ENCODE measurements around the gene HS1BP3. TPM values are rescaled to one million over a fixed set of nuclear protein-coding genes. Genes with fewer than 3 reads are reported as not detected.
A peak's percentile ranks its signal among the peaks of the same experiment; 100 is the strongest.

Gene HS1BP3
- total and polyA plus RNA-seq, 2 of the 13 experiments (the other 11 are each of a cell fraction or from before 2014, with no cell fraction given) = 15.2 to 22.0 TPM

DNA sequence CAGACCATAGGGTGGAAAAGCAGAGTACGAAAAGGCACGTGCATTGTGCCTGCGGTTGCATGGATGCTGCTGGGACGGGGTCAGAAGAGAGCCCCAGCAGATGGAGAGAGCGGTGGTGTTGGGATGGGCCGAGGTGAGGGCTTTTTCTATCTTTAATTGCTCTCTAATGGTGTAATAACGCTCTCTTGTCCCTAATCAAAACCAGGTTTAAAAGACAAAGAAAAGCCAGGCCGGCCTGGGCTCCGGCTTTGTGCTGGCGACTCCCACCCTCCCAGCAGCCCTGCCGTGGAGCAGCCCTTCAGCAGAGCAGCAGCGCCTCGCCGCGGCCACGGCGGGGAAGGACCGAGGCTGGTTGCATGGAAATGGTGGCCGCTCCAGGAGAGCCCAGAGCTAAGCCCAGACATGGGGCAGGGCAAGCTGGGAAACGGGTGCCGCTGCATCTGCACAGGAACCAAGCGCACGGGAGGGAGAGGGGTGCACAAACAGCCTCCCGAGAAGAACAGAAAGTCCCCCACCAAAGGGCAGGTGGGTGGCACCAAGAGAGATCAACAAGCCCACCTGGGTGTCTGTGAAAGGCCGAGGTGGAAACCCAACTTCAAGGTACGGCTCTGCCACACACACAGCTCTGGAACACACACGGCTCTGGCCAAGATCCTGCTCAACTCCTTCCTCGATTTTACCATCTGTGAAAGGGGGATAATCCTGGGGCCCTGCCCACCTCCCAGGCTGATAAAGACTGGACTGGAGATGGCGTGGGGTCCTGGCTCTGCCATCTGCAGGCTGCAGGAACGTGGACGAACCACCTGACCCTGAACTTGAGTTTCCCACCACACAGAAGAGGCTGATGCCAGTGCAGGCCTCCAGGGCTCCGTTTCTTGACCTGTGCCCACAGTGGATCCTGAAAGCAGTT, 15.0 kb downstream of the HS1BP3 start (continued):
- no peak for TF ChIP-seq ZNF512B (CRISPR knock-in tag; IDR thresholded peaks at IDR 0.05; ENCODE audit: borderline replicate concordance)
- TF ChIP-seq FUBP1 (CRISPR knock-in tag; IDR thresholded peaks at IDR 0.05; ENCODE audit: borderline replicate concordance) = no peak
- TF ChIP-seq CENPT (CRISPR knock-in tag; IDR thresholded peaks at IDR 0.05; ENCODE audit: low read depth) = no peak
- TF ChIP-seq ZNF761 (CRISPR knock-in tag; conservative IDR thresholded peaks at IDR 0.05) = no peak; the same call in 1 of the 2 replicates
- peak; percentile 66; the same call in 1 of the 2 replicates for TF ChIP-seq TRAFD1 (CRISPR knock-in tag; IDR thresholded peaks at IDR 0.05; ENCODE audit: borderline replicate concordance)
- peak; percentile 87; a peak in 3 of 4 replicates for TF ChIP-seq HMGXB4 (CRISPR knock-in tag; IDR thresholded peaks at IDR 0.05; ENCODE audit: borderline replicate concordance in 1 of 2, low read depth in 1 of 2)
- TF ChIP-seq ZBTB8A (CRISPR knock-in tag; IDR thresholded peaks at IDR 0.05; ENCODE audit: borderline replicate concordance, low read depth) = no peak
- no peak for TF ChIP-seq ZNF337 (CRISPR knock-in tag; IDR thresholded peaks at IDR 0.05; ENCODE audit: borderline replicate concordance, low read depth)
- no peak for TF ChIP-seq ZNF605 (CRISPR knock-in tag; IDR thresholded peaks at IDR 0.05)
- peak; percentile 47 for TF ChIP-seq PTBP1 (IDR thresholded peaks at IDR 0.05; ENCODE audit: low read depth, low read length, poor library complexity, severe bottlenecking)
- TF ChIP-seq PHF8 (CRISPR knock-in tag; IDR thresholded peaks at IDR 0.05) = peak; percentile 50; the same call in 1 of the 2 replicates
- no peak for TF ChIP-seq ZNF367 (CRISPR knock-in tag; IDR thresholded peaks at IDR 0.05; ENCODE audit: borderline replicate concordance)
- TF ChIP-seq ZNF619 (CRISPR knock-in tag; IDR thresholded peaks at IDR 0.05) = peak; percentile 96; the same call in 1 of the 2 replicates
- peak; percentile 80; the same call in 1 of the 2 replicates for TF ChIP-seq ZBTB33 (CRISPR knock-in tag; IDR thresholded peaks at IDR 0.05)
- TF ChIP-seq ATRX (CRISPR knock-in tag; IDR thresholded peaks at IDR 0.05; ENCODE audit: borderline replicate concordance) = no peak
- TF ChIP-seq ZNF274 (CRISPR knock-in tag; IDR thresholded peaks at IDR 0.05) = peak; percentile 47; the same call in 1 of the 2 replicates

Measured in HepG2 (cell line).